GM23338 (cell line): ENCODE data around the gene TCEA2. TPM values are rescaled to one million over a fixed set of nuclear protein-coding genes. Genes with fewer than 3 reads are reported as not detected.

Experiments
- ATAC-seq: fragments of 200-7000 bp; cut with Tn5 transposase; 3 replicates; pipeline ENCODE4 v1.9.1; 2020
- DNase-seq: peaks from one replicate; pipeline ENCODE4 v3.0.0-alpha.2; 2015; ENCODE audit warnings: low spot score
- H2AFZ ChIP-seq: fragments of 200-600 bp; sonication (generic); 2 replicates; pipeline ENCODE4 v1.8.0; 2016; ENCODE audit warnings: antibody characterized with exemption, mild to moderate bottlenecking, moderate library complexity
- H3F3A ChIP-seq: fragments of 200-600 bp; sonication (generic); replicated peaks from 2 replicates; pipeline ENCODE4 v1.8.0; 2017; ENCODE audit warnings: antibody characterized with exemption, mixed run types, low read depth
- H3K27ac ChIP-seq: fragments of 200-600 bp; sonication (generic); 2 replicates; pipeline ENCODE4 v1.6.1; 2016; ENCODE audit warnings: low read depth
- H3K27me3 ChIP-seq: fragments of 200-600 bp; sonication (generic); 2 replicates; pipeline ENCODE4 v1.8.0; 2016; ENCODE audit warnings: mild to moderate bottlenecking, mixed run types, moderate library complexity; ENCODE audit not compliant: insufficient read depth
- H3K36me3 ChIP-seq: fragments of 200-600 bp; sonication (generic); 2 replicates; pipeline ENCODE4 v1.8.0; 2016; ENCODE audit warnings: mild to moderate bottlenecking; ENCODE audit not compliant: insufficient read depth
- H3K4me1 ChIP-seq: fragments of 200-600 bp; sonication (generic); 2 replicates; pipeline ENCODE4 v1.8.0; 2016; ENCODE audit warnings: mild to moderate bottlenecking, moderate library complexity; ENCODE audit not compliant: insufficient read depth
- H3K4me2 ChIP-seq: fragments of 200-600 bp; sonication (generic); 2 replicates; pipeline ENCODE4 v1.7.1; 2017; ENCODE audit warnings: mixed run types
- H3K4me3 ChIP-seq: fragments of 200-600 bp; sonication (generic); 2 replicates; pipeline ENCODE4 v1.6.1; 2016; ENCODE audit warnings: mixed run types
- H3K79me2 ChIP-seq: fragments of 200-600 bp; sonication (generic); replicated peaks from 2 replicates; pipeline ENCODE4 v1.8.0; 2017; ENCODE audit warnings: mild to moderate bottlenecking; ENCODE audit not compliant: insufficient read depth
- H3K9me2 ChIP-seq: fragments of 200-600 bp; sonication (generic); 2 replicates; pipeline ENCODE4 v1.8.0; 2017; ENCODE audit not compliant: insufficient read depth
- H4K20me1 ChIP-seq: fragments of 200-600 bp; sonication (generic); replicated peaks from 2 replicates; pipeline ENCODE4 v1.8.0; 2017; ENCODE audit warnings: mild to moderate bottlenecking; ENCODE audit not compliant: insufficient read depth
- H3K27ac Mint-ChIP-seq: 2 replicates; pipeline ENCODE4 v1.8.0; 2020; ENCODE audit warnings: inconsistent platforms, mild to moderate bottlenecking, moderate library complexity, mixed read lengths
- H3K27me3 Mint-ChIP-seq: 3 replicates; pipeline ENCODE4 v1.8.0; 2022; ENCODE audit warnings: low read depth, mild to moderate bottlenecking, moderate library complexity, mixed read lengths, inconsistent platforms; ENCODE audit not compliant: insufficient read depth, poor library complexity
- H3K36me3 Mint-ChIP-seq: 3 replicates; pipeline ENCODE4 v1.8.0; 2021; ENCODE audit warnings: low read depth, mild to moderate bottlenecking, inconsistent platforms, moderate library complexity, mixed read lengths
- H3K4me1 Mint-ChIP-seq: 3 replicates; pipeline ENCODE4 v1.8.0; 2020; ENCODE audit warnings: mild to moderate bottlenecking, inconsistent platforms, mixed read lengths
- H3K4me3 Mint-ChIP-seq: 3 replicates; pipeline ENCODE4 v1.8.0; 2021; ENCODE audit warnings: moderate library complexity, mild to moderate bottlenecking, inconsistent platforms, mixed read lengths
- H3K9me3 Mint-ChIP-seq: 3 replicates; pipeline ENCODE4 v1.8.0; 2020; ENCODE audit warnings: moderate library complexity, mild to moderate bottlenecking, inconsistent platforms, mixed read lengths
- CREB1 ChIP-seq: fragments of 250-450 bp; sonication (Bioruptor Pico); IDR thresholded peaks from 2 replicates; pipeline ENCODE4 v1.5.0; 2020; ENCODE audit warnings: low read depth, mild to moderate bottlenecking, moderate library complexity
- EZH2 ChIP-seq: fragments of 200-600 bp; sonication (generic); IDR thresholded peaks from one replicate; pipeline ENCODE4 v1.8.0; 2017; ENCODE audit warnings: antibody characterized with exemption, mild to moderate bottlenecking, low read depth; ENCODE audit not compliant: unreplicated experiment
- EZH2phosphoT487 ChIP-seq: fragments of 200-600 bp; sonication (generic); IDR thresholded peaks from one replicate; pipeline ENCODE4 v1.8.1; 2018; ENCODE audit warnings: antibody characterized with exemption; ENCODE audit not compliant: unreplicated experiment
- JUNB ChIP-seq: IDR thresholded peaks from one replicate; pipeline ENCODE4 v1.6.1; 2016; ENCODE audit warnings: antibody characterized with exemption; ENCODE audit not compliant: unreplicated experiment
- ZNF114 ChIP-seq: fragments of 250-450 bp; sonication (Bioruptor Pico); IDR thresholded peaks from 2 replicates; pipeline ENCODE4 v1.5.0; 2020; ENCODE audit warnings: mild to moderate bottlenecking, moderate library complexity
- polyA plus RNA-seq: library from polyadenylated mRNA; unstranded; fragments of >200 nt; fragmentation: Nextera tagmentation; extraction: Ambion mirVana; gene quantifications from 2 replicates; pipeline ENCODE4 v1.2.1, GENCODE V29; 2016
- total RNA-seq: library from RNA; depleted of rRNA; stranded (reverse); fragments of >200 nt; shearing (Covaris generic); gene quantifications from 2 replicates; pipeline ENCODE4 v1.2.3, GENCODE V29; 2014
- TF ChIP-seq, protein P1 (sequence below): fragments of 250-450 bp; sonication (Bioruptor Pico); IDR thresholded peaks from 2 replicates; pipeline ENCODE4 v1.5.0; 2020; ENCODE audit warnings: mild to moderate bottlenecking, moderate library complexity

The TCEA2 gene
- total and polyA plus RNA-seq, 2 experiments from 2014 or later = 21.0 to 54.4 TPM

DNA sequence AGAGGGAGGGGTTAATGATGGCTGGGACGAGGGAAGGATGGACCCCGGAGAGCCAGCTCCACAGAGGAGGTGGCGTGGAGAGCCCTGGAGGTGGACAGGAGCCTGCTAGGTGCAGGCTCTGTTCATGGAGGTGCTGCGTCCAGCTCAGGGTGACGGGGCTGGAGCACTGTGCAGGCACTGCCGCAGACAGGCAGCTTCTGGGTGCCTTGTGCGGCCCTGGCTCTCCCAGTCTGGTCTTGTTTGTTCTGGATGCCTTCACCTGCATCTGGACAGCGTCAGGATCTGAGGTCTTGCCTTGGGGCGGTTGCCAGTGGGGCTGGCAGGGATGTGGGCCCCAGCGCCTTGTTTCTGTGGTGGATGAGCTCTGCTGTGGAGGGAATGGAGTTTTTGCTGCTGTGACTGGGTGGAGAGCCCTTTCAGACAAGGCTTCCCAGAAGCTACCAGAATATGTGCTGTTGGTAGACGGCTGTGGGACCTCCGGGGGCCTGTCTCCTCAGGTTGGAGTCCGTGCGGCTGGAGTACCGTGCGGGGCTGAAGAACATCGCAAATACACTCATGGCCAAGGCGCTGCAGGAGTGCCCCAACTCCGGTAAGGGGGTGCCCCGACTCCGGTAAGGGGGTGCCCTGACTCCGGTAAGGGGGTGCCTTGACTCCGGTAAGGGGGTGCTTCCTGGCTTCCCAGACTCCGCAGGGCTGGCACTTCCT is 34.9 kb upstream of the TCEA2 start:
- no peak for DNase-seq
- H3K36me3 Mint-ChIP-seq = peaks cover 69% of the 10 kb centered on the region
- Histone ChIP-seq H3K9me2 (no peaks in the 10 kb centered on the region), H3K79me2 (no peaks in the 10 kb centered on the region), H3K36me3 (peaks cover 5% of the 10 kb centered on the region; the same call in 1 of the 2 replicates), H4K20me1 (no peaks in the 10 kb centered on the region), H3K4me3 (no peak overlapping the region), H3K27me3 (no peaks in the 10 kb centered on the region), H2AFZ (no peak overlapping the region), H3K27ac (no peak overlapping the region), H3K4me2 (no peak overlapping the region), H3F3A (no peaks in the 10 kb centered on the region), H3K4me1 (no peaks in the 10 kb centered on the region)
- TF ChIP-seq EZH2phosphoT487 = no peak
- no peak for TF ChIP-seq JUNB
- TF ChIP-seq CREB1 (CRISPR knock-in tag) = no peak
- TF ChIP-seq, protein P1, sequence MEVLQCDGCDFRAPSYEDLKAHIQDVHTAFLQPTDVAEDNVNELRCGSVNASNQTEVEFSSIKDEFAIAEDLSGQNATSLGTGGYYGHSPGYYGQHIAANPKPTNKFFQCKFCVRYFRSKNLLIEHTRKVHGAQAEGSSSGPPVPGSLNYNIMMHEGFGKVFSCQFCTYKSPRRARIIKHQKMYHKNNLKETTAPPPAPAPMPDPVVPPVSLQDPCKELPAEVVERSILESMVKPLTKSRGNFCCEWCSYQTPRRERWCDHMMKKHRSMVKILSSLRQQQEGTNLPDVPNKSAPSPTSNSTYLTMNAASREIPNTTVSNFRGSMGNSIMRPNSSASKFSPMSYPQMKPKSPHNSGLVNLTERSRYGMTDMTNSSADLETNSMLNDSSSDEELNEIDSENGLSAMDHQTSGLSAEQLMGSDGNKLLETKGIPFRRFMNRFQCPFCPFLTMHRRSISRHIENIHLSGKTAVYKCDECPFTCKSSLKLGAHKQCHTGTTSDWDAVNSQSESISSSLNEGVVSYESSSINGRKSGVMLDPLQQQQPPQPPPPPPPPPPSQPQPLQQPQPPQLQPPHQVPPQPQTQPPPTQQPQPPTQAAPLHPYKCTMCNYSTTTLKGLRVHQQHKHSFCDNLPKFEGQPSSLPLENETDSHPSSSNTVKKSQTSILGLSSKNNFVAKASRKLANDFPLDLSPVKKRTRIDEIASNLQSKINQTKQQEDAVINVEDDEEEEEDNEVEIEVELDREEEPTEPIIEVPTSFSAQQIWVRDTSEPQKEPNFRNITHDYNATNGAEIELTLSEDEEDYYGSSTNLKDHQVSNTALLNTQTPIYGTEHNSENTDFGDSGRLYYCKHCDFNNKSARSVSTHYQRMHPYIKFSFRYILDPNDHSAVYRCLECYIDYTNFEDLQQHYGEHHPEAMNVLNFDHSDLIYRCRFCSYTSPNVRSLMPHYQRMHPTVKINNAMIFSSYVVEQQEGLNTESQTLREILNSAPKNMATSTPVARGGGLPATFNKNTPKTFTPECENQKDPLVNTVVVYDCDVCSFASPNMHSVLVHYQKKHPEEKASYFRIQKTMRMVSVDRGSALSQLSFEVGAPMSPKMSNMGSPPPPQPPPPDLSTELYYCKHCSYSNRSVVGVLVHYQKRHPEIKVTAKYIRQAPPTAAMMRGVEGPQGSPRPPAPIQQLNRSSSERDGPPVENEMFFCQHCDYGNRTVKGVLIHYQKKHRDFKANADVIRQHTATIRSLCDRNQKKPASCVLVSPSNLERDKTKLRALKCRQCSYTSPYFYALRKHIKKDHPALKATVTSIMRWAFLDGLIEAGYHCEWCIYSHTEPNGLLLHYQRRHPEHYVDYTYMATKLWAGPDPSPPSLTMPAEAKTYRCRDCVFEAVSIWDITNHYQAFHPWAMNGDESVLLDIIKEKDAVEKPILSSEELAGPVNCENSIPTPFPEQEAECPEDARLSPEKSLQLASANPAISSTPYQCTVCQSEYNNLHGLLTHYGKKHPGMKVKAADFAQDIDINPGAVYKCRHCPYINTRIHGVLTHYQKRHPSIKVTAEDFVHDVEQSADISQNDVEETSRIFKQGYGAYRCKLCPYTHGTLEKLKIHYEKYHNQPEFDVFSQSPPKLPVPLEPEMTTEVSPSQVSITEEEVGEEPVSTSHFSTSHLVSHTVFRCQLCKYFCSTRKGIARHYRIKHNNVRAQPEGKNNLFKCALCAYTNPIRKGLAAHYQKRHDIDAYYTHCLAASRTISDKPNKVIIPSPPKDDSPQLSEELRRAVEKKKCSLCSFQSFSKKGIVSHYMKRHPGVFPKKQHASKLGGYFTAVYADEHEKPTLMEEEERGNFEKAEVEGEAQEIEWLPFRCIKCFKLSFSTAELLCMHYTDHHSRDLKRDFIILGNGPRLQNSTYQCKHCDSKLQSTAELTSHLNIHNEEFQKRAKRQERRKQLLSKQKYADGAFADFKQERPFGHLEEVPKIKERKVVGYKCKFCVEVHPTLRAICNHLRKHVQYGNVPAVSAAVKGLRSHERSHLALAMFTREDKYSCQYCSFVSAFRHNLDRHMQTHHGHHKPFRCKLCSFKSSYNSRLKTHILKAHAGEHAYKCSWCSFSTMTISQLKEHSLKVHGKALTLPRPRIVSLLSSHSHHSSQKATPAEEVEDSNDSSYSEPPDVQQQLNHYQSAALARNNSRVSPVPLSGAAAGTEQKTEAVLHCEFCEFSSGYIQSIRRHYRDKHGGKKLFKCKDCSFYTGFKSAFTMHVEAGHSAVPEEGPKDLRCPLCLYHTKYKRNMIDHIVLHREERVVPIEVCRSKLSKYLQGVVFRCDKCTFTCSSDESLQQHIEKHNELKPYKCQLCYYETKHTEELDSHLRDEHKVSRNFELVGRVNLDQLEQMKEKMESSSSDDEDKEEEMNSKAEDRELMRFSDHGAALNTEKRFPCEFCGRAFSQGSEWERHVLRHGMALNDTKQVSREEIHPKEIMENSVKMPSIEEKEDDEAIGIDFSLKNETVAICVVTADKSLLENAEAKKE (CRISPR knock-in tag) = no peak
- no peak for TF ChIP-seq EZH2
- no peak for TF ChIP-seq ZNF114 (CRISPR knock-in tag)
- no peak for ATAC-seq
- H3K27ac Mint-ChIP-seq = no peak overlapping the region
- no peaks in the 10 kb centered on the region for H3K9me3 Mint-ChIP-seq
- no peak overlapping the region for H3K4me3 Mint-ChIP-seq
- peaks cover 8% of the 10 kb centered on the region for H3K27me3 Mint-ChIP-seq
- H3K4me1 Mint-ChIP-seq = no peaks in the 10 kb centered on the region; the same call in 2 of the 3 replicates
